Astrocyte (in vitro differentiated cells and primary cell): Measurements from ENCODE around the gene GDPD5.

Source experiments
- CTCF ChIP-seq: IDR thresholded peaks from 2 replicates; pipeline ENCODE4 v1.5.1; 2011; ENCODE audit warnings: low read depth, mild to moderate bottlenecking, inconsistent platforms, low read length, moderate library complexity; ENCODE audit not compliant: insufficient read depth
- EZH2 ChIP-seq: IDR thresholded peaks from 2 replicates; pipeline ENCODE4 v1.6.1; 2012; ENCODE audit warnings: mild to moderate bottlenecking, low read length, inconsistent platforms; ENCODE audit not compliant: insufficient read depth

- TF ChIP-seq CTCF, result no peak
- no peak for TF ChIP-seq EZH2
These were observed 116.9 kb downstream of the GDPD5 start for GRCh38 chr11:75408957-75409219.
